ENCODE data around the gene FHIT.

FHIT gene

DNA sequence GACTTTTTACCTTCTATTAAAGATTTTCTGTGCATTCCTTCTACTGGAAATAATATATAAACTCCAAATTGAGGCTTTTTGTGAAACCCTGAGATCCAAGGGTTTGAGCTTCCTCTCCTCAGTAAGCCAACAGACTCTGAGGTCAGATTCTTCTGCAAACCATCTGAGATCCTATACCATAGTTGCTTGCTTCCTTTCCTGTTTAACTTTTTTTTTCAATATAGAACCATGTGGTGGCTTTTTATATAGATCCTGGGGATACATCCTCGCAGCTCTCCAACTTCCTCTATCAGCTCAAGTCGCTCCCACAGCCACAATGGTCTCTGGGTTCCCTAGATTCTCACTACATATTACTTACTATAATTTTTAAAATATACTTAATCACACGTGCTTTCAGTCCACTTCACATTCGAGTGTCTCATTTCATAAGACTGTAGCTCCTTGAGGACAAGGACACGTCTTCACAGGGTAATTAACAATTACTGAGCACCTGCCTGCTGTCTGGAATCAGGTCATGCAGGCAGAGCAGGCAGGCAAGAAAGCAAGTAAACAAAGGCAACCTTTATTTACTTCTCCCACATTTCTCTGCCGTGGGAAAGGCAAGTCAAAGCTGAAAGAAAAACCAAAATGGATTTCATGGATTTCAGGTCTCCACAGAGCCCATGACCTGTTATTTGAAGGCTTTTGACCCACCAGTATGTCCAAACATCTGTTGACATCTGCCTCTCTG is 941.5 kb downstream of the FHIT start:
- DNase-seq, result no peak

DNA sequence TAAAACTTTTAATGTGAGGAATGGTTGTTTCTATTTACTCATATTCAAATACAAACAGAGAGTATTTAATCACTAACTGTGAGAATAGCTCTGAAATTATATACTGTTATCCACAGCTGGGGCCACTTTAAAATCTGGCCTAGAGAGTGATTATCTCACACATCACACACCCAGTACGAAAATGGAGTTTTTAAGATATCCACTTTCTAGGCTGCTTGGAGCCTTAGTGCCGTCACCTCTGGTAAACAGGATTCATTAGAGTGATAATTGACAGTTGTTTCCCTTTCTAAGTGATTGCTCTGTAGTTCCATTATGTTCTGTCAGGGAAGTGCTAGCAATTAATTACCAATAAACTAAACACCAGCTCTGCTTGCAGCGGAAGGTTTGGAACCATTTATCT is 942.4 kb downstream of the FHIT start:
- no peak for DNase-seq

DNA sequence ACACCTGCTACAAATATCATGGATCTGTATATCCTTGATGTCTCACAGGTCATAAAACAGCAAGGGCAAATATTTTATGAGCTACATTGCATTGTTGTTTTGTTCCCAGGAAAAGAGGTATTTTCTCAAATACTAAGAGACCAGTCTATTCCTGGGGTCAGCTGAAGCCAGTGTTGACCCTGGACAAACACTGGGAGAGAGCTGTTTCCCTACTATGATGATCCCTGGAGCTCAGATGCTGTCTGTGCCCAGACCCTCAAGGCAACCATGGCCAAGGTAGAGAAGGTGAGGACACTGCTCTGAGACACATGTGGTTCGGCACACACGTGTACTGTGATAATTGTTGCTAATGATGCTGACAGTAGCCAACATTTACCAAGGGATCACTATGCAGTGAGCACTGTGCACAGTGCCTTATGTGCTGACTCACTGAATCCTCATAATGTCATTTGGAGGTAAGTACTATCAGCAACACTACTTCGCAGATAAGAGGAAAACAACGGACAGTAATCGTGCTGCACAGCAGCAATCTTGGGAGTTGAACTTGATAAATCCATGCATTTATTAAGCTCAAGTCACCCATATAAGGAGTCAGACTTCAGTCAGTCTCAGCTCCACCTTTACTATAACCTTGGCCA is 943.6 kb downstream of the FHIT start:
- no peak for DNase-seq

DNA sequence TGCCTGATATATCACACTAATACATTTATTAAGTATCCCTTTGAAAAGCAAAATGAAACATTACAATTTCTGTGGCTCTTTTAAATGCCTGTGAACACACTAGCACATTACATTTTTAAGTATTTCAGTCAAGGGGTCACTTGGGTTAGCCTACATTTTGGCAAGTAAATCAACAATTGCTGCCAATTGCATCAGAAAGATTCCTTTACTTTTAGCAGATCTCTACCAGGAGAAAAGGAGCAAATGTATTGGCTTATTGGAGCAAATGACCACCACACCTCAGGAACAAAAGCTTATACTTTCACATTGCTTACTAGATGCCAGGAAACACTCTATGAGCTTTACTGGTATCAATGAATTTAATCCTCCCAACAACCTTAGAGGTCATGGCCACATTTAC is 947.1 kb downstream of the FHIT start:
- no peak for DNase-seq

DNA sequence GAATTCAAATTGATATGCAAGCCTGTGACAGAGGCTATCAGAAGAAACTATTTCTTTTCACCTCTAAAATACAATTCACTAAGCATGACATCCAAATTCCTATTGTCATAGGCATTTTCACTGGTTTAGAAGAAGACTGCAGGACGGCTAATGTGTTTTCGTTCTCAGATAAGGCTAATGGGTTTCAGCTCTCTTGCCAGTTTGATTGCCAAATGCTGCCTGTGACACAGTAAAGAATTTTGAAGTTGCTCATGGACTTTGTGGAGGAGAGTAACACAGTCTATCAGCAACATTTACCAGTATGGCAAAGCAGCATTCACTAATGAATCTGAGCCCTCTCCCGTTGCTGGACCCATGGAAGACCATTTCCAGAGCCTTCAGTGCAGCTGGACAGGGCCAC is 948.1 kb downstream of the FHIT start:
- no peak for DNase-seq

DNA sequence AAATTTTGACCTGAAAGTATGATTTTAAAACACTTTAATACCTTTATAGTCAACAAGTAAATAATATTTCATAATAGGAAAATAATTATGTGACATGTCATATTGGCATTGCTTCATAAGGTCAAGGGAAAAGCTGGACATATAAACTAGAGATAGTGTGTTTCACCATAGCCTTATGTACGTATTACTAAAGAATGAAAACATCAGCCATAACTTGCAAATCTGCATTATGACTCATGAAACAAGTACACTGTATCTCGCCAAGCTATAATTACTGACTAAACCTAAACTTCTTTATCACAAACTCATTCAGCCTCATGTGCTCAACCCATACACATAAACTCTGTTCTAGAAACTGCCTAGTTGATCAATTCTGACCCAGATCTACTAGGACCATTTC is 950.1 kb downstream of the FHIT start:
- no peak for DNase-seq

DNA sequence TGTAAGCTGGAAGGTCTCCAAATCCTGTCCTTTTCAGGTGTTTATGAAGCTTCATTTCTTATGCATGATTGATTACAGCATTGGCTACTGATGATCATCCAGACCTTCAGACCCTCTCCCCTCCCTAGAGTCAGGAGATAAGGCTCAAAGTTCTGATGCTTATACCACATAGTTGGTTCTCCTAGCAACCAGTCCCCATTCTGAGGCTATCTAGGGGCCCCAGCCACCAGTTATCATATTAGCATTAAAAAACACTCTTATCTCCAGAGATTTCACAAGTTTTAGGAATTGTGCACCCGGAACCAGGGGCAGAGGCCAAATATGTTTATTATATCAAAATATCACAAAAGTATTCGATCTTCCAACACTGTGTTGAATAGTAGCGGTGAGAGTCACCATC is 953.1 kb downstream of the FHIT start:
- no peak for DNase-seq

DNA sequence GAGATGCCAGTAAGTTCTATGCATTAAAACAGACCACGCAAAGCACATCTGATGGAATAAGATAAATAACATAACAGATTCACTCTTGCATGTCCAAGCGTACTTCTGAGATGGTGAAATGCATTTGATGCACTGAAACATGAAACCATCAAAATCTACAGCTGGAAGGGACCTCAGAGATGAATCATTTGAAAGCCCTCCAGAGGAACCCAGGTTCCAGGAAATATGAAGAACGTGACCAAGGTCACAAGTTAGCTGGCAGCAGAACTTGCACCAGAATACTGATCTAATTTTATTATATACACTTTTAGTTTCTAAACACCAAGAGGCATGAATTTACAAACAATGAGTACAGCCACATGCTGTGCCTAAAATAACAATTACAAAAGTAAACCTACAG is 957.1 kb downstream of the FHIT start:
- no peak for DNase-seq

DNA sequence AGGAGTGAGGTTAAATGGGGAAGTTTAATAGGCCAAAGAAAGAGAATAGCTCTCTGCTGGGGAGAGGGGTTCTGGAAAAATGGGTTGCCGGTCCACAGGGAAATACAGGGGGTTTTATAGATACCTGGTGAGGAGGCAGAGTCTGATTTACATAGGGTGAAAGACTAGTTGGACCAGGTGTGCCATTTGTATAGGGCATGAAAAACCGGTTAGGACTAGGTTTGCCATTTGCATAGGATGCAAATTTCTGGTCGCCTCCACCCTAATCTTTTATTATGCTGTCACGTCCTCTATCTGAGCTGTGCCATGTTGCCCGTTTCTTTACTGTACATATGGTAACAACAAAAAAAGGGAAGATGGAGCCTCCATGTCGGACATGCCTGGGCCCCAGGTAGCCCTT is 960.1 kb downstream of the FHIT start:
- no peak for DNase-seq

DNA sequence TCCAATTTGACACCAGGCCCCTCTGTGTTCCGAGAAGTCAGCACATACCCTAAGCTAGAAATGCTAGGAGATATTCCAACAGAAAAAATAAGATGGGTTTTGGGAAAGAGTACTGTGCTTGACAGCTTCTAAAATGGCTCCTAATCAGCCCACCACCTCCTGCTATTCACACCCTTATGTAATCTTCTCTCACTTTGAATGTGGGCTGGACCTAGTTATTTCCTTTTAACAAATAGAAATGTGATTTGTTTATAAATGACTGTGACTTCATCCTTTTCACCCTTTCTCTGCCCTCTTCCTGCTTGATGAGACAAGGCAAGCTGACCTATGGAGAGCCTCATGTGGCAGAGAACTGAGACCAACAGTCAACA is 961.1 kb downstream of the FHIT start:
- DNase-seq, result no peak

DNA sequence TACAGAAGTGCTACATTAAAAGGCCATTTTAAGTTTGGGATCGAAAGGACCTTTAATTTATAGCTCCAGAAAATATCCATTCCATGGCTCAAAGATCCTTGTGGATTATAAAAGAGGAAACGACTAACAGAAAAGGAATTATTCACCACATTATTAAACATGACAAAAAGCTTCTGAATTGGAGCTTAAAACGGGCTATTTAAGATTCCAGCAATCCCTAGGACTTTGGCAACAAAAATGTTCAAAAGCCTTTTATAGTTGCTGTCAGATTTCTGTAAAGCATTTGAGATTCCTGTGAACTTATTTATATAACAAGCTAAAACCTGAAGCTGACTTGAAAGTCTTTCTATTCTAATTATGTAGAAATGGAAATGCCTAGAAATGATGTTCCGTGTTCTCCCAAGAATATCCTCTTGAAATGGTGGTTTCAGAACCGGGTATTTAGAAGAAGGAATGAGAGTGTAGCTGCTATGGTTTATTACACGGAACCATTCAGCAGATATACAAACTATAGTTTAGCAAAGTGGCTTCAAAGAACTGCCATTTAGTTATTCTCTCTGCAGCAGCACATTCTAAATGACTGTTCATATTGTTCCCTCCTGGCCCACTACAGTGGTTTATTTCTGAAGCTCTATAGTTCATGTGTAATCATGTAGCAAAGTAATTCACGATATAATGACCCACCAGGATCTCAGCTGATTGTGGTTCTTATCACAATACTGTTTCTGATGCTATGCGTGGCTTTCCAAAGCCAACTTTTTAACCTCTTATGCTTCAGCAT is 961.7 kb downstream of the FHIT start:
- no peak for DNase-seq

DNA sequence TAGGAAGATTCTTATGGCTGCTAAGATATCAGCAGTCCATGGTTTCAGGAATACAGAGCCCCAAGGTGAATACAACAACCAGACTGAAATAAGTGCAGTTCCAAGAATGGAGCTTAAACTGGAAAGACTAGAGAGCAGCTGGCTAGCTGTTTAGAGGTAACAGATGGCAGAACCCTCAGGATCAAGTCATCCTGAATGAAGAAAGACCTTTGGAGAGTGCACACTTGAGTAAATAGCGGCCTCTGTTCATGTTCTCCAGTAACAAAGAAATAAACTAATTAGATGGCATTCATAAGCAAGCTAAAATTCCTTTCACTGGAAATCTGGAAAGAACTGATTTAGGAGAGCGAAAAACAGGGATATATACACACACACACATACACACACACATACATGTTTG is 968.4 kb downstream of the FHIT start:
- no peak for DNase-seq

DNA sequence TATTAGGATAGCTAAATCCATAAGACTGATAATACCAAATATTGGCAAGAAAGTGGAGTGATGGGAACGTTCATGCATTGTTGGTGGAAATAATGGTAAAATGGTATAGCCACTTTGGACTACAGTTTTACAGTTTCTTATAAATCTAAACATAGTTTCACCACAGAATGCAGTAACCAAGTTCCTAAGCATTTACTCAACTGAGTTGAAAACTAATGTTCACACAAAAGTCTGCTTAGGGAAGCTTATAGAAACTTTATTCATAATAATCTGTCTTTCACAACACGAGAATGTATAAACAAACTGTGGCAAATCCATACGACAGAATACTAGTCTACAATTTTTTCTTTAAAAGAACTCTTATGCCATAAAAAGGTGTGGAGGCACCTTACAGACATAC is 969.3 kb downstream of the FHIT start:
- DNase-seq, result no peak

DNA sequence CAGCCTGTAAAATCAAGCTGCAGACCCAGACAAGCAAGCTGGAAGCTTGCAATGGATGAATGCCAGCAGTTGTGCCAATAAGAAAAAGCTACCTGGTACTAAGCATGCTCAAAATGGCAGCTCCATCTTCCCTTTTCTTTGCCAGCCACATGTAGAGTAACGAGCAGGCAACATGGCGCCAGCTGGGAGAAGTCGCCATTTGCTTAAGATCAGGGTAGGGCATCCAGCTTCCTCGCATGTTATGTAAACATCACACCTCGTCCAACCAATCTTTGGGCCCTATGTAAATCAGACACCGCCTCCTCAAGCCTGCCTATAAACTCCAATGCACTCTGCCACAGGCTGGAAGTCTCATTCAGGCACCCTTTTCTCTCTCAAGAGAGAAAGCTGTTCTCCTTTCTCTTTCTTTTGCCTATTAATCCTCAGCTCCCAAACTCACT is 973.9 kb downstream of the FHIT start:
- DNase-seq, result no peak

DNA sequence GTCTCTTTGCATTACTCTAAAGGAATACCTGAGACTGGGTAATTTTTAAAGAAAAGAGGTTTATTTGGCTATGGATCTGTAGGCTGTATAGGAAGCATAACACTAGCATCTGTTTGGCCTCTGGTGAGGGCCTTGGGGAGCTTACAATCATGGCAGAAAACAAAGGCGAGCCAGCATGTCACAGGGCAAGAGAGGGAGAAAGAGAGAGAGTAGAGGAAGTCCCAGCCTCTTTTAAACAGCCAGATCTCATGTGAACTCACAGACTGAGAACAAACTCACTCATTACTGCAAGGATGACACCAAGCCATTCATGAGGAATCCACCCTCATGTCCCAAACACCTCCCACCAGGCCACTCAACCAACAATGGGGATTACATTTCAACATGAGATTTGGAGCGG is 974.6 kb downstream of the FHIT start:
- no peak for DNase-seq

DNA sequence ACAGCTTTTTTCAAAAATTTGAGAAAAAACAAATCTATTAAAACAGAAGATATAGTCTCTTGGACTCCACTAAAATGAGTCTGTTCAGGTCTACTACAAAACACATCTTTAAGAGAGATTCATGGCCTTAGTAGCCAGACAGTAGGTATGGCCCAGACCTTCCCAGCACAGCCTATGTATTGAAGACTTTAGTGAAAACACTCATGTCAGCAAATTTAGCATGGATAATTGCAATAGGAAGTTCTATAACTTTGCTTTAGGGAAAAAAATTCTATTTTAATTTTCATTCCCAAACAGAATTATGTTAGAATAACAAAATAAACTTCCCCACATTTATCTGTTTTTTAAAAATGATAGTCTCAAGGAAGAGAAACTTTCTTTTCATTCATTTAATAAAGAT is 976.6 kb downstream of the FHIT start:
- no peak for DNase-seq

DNA sequence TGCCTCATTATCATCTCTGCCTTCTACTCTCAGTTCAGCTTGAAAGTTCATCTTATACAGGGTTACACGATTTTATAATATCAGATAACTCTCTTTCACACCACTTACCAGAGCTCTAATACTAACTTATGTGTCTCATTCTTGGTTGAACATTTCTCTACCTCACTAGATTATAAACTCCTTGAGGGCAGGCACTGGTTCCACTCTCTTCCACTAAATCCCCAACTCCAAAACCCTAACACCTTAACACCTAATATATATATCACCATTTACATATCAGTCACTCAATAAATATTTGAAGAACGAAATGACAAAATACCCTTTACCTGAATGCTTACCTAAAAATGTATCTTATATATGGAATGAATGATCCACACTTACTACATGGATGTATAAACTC is 977.2 kb downstream of the FHIT start:
- no peak for DNase-seq

DNA sequence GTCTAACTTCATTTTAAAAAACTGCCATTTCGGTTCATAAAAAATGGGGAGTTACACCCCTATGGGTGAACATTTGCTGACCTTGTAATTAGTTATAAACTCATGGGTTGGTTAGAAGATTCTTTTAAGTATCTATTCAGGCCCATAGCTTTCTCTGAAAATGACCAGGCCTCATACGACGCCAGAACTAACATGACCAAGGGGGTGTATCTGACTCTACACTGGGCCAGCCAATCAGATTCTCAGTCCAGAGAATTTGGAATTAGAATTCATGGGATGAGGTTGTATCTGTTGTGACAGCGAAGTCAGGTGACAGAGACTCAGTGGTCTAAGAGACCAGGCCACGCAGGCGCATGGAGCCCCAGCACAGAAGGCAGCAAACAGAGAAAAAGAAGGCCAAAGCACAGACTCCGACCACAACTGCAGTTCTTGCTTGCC is 981.4 kb downstream of the FHIT start:
- DNase-seq, result no peak

DNA sequence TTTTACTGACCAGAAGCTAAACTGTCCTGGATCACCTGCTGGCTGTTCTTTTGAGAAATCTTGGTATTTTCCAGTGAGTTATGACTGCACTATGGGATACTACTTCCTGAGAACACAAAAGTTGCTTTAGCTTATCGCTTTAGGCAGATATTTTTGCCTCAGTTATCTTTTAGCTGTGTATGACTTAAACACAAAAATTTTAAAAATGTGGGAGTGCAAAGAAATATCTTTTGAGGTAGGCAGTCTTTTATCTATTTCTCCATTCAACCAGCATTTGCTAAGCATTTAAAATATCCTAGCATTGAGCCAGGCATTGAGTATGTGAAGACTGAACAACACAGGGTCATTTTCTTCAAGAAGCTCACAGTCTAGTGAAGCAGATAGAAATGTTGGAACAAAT is 981.9 kb downstream of the FHIT start:
- no peak for DNase-seq

DNA sequence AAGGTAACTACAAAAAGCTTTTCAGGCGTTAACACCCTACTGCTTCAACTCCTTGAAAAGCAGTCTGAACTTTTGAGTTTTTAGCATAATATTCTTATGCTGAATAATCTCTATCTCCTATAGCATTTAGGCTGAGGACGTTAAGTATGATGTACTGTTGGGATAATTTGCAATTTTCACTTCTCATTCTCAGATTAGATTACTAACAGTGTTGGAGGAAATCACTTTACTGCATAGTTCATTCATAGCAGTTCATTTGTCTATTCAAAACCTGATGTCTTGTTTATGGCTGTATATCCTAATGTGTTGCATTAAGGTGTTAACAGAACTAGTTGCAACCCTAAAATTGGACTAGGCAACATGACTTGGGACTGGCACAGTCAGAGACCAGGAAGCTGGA is 983.1 kb downstream of the FHIT start:
- DNase-seq, result no peak

DNA sequence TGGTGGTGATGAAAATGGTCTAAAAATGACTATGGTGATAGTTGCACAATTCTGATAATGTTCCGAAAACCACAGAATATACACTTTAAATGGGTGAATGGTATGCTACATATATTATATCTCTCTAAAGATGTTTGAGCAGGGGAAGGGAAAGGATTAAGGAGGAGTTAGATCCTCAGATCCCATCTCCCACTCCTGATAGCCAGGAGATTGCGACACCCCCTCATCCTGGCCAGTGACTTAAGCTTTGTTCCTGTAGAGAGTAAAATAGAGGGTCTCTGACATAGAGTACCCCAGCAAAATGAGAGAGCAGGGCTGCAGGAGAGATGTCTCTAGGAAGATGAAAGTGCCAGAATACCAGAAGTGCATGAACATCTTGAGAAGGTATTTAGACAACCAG is 984.8 kb downstream of the FHIT start:
- DNase-seq, result no peak

DNA sequence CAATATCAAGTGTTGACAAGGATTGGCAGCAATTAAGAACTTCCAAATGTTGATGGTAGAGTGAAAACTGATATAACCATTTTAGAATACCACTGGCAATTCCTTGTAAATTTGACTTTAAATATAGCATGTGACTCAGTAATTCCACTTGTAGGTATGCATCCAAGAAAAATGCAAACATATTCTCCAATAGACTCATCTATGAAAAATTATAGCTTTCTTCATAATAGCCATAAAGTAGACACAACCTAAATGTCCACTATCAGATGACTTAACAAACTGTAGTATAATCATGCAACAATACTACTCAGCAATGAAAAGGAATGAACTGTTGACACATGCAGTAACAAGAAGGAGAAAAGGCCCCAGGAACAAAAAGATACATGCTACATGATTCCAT is 988.1 kb downstream of the FHIT start:
- DNase-seq, result no peak

DNA sequence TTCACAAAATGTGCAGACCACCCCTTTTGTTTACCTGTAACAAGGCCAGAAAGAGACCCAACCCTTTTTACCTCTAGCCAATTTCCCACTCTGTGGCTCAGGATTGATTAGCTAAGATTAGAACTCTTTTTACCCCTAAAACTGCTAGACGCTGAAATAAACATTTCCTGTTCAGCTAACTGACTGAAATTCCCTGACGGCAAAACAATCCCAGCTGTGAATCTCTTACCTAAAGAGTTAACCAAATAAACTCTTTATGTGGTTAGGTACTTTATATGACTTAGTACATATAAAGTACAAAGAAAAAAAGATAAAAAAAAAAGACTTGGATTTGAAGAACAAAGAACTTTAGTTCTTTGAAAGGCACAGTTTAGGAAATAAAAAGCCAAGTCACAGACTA is 988.7 kb downstream of the FHIT start:
- no peak for DNase-seq

DNA sequence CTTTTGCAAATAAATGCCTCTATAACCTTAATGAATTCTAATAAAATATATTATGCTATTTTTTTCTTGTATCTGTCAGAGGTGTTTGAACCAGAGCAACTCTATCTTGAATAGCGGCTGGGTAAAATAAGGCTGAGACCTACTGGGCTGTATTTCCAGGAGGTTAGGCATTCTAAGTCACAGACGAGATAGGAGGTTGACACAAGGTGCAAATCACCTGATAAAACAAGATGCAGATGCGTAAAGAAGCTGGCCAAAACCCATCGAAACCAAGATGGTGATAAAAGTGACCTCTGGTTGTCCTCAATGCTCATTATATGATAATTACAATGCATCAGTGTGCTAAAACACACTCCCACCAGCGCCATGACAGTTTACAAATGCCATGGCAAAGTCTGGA is 990.7 kb downstream of the FHIT start:
- no peak for DNase-seq
